COLO668 (cell line): ENCODE data around the gene TUBB4B.

Source experiments
- DNase-seq: peaks from one replicate; lab custom pipeline; 2025; ENCODE audit not compliant: unreplicated experiment; lab: John Stamatoyannopoulos, UW

TUBB4B gene

GRCh38 chr9:137251490-137252268 is 10.6 kb downstream of the TUBB4B start:
- no peak for DNase-seq

- peak; percentile 82 for DNase-seq
Measured at GRCh38 chr9:137252555-137253506, 11.7 kb downstream of the TUBB4B start.

GRCh38 chr9:137253717-137254623 is 12.9 kb downstream of the TUBB4B start:
- peak; percentile 32 for DNase-seq

- DNase-seq = peak; percentile 93
Measured at GRCh38 chr9:137254624-137255447, 13.7 kb downstream of the TUBB4B start, which contains the start of gene NELFB. NELFB (plus strand) TSS chr9:137255327.

GRCh38 chr9:137255448-137256114 is 14.5 kb downstream of the TUBB4B start:
- DNase-seq = peak; percentile 80

GRCh38 chr9:137256362-137256761 is 15.3 kb downstream of the TUBB4B start:
- DNase-seq = no peak

GRCh38 chr9:137256856-137257255 is 15.8 kb downstream of the TUBB4B start:
- DNase-seq = no peak

GRCh38 chr9:137262173-137262908 is 21.3 kb downstream of the TUBB4B start:
- peak; percentile 16 for DNase-seq

- DNase-seq = no peak
Measured at GRCh38 chr9:137262909-137263285, 21.8 kb downstream of the TUBB4B start.

- DNase-seq = no peak
Measured at GRCh38 chr9:137263506-137263905, 22.4 kb downstream of the TUBB4B start.

- no peak for DNase-seq
Measured at GRCh38 chr9:137264067-137264466, 23.0 kb downstream of the TUBB4B start.

- DNase-seq = no peak
Measured at GRCh38 chr9:137265496-137266161, 24.5 kb downstream of the TUBB4B start.

GRCh38 chr9:137266162-137266527 is 25.1 kb downstream of the TUBB4B start:
- no peak for DNase-seq

GRCh38 chr9:137266585-137267453 is 25.7 kb downstream of the TUBB4B start:
- DNase-seq = no peak

- DNase-seq = no peak
Measured at GRCh38 chr9:137267933-137268355, 26.9 kb downstream of the TUBB4B start.

- peak; percentile 63 for DNase-seq
Measured at GRCh38 chr9:137268538-137269201, 27.6 kb downstream of the TUBB4B start.
